Measurements from ENCODE around the gene FADS1. TPM values are rescaled to one million over a fixed set of nuclear protein-coding genes. Genes with fewer than 3 reads are reported as not detected.

FADS1 gene
- total RNA-seq, 4 donors from 2014 or later = 7.3 to 58.6 (median 21.8) TPM

DNA sequence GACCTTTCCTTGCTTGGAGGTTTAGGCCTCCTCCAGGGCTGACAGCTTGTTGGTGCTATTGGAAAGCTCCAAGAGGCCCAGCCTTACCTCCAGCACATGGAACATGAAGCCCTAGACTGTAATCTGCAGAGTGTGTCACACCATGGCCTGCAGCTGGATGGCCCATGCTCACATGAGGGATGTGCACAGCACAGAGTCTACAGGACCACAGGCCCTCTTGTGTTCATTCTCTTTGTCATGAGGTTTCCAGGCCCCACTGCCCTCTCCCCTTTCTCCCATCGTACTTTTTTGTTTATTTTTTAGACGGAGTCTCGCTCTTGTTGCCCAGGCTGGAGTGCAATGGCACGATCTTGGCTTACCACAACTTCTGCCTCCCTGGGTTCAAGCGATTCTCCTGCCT, 10.0 kb downstream of the FADS1 start:
- DNase-seq (ENCODE audit: low spot score in 2 of 2) = no peak
- intact Hi-C loops (cut with DNase I; ENCODE audit: low total_unique reads) = no loop called here
- TF ChIP-seq POLR2A (IDR thresholded peaks at IDR 0.05) = no peak
- TF ChIP-seq, protein P1, sequence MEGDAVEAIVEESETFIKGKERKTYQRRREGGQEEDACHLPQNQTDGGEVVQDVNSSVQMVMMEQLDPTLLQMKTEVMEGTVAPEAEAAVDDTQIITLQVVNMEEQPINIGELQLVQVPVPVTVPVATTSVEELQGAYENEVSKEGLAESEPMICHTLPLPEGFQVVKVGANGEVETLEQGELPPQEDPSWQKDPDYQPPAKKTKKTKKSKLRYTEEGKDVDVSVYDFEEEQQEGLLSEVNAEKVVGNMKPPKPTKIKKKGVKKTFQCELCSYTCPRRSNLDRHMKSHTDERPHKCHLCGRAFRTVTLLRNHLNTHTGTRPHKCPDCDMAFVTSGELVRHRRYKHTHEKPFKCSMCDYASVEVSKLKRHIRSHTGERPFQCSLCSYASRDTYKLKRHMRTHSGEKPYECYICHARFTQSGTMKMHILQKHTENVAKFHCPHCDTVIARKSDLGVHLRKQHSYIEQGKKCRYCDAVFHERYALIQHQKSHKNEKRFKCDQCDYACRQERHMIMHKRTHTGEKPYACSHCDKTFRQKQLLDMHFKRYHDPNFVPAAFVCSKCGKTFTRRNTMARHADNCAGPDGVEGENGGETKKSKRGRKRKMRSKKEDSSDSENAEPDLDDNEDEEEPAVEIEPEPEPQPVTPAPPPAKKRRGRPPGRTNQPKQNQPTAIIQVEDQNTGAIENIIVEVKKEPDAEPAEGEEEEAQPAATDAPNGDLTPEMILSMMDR (IDR thresholded peaks at IDR 0.05) = no peak
- H3K4me3 ChIP-seq (ENCODE audit: low read depth, poor library complexity, severe bottlenecking) = no peak overlapping the region
- 91 to 95% methylated on average over 5 of the region's 5 CpGs for WGBS, 2 donors

DNA sequence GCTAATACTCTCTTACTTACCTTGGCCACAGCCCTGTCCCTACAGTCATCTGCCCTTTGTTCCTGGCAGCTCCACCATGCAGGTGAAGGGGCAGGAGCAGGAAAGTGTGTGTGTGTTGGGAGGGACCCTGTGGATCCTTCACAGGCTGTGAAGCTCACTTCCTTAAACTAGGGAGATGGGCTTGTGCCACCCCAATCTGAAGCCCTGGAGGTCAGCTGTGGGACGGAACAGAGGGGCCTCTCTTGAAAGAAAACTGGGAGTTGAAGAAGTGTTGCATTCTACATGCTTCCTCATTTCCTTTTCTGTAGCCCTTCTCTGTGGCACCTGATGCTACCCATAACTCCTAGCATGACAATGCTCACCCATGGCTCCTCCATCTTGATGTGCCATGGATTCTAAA, 11.7 kb downstream of the FADS1 start:
- H3K4me3 ChIP-seq (ENCODE audit: low read depth, poor library complexity, severe bottlenecking) = no peak overlapping the region
- DNase-seq (ENCODE audit: low spot score in 2 of 2) = no peak
- TF ChIP-seq, protein P1 (IDR thresholded peaks at IDR 0.05) = no peak
- no peak for TF ChIP-seq POLR2A (IDR thresholded peaks at IDR 0.05)
- WGBS, 2 donors = 94 to 95% methylated on average over 1 of the region's 1 CpG
- intact Hi-C loops (cut with DNase I; ENCODE audit: low total_unique reads) = no loop called here

DNA sequence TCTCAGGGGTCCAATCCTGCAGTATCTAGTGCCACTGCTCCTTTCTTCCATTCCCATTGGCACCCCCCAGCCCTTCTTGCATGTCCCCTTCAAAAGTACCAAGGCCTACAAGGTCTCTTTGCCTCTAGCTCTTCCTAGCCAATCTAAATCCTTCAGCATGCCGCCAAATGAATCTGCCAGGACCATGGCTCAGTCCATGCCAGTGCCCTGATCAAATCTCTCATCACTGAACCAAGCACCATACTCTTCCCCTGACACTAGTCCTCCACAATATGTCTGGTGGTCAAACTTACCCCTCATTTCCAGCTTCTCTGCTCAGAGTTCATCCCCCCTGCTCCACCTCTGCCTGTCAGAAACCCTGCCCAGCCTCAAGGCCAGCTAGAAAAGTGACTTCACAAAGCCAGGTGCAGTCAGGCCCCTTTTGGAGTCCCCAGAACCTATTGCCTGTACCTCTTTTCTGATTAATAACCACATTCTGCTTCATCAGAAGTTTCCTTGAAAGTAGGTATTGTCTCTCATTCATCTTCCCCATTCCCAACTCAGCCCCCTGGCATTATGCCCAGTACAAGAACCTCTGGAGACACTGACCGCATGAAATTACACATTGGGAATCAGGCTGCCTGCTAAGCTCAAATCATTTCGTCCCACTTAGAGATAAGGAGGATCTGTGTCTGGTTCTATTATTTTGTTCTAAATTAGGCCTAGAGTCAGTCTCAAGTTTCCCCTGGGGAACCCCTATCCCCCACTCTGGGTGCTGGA, 12.7 kb downstream of the FADS1 start:
- WGBS, 2 donors = 82 to 84% methylated on average over 3 of the region's 3 CpGs
- intact Hi-C loops (cut with DNase I; ENCODE audit: low total_unique reads) = no loop called here
- no peak for DNase-seq (ENCODE audit: low spot score in 2 of 2)
- TF ChIP-seq, protein P1 (IDR thresholded peaks at IDR 0.05) = no peak
- TF ChIP-seq POLR2A (IDR thresholded peaks at IDR 0.05) = no peak
- no peak overlapping the region for H3K4me3 ChIP-seq (ENCODE audit: low read depth, poor library complexity, severe bottlenecking)

DNA sequence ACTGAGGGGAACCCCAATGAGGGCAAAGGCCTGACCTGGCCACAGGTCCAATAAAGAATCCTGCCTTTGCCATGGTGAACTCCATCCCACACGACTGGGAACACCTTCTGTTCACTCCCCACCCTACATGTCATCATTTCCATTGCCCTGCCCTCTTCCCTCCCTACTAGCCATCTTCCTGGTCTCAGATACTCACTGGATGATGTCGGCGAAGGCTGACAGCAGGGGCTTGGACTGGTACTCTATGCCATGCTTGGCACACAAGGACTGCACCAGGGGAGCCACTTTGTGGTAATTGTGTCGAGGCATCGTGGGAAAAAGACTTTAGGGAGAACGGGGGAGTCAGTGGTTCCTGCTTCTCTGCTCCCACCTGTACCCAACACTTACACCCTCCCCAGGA, 14.2 kb downstream of the FADS1 start:
- WGBS, 2 donors = 87 to 89% methylated on average over 6 of the region's 6 CpGs
- intact Hi-C loops (cut with DNase I; ENCODE audit: low total_unique reads) = no loop called here
- H3K4me3 ChIP-seq (ENCODE audit: low read depth, poor library complexity, severe bottlenecking) = no peak overlapping the region
- TF ChIP-seq POLR2A (IDR thresholded peaks at IDR 0.05) = no peak
- TF ChIP-seq, protein P1 (IDR thresholded peaks at IDR 0.05) = no peak
- DNase-seq (ENCODE audit: low spot score in 2 of 2) = no peak

DNA sequence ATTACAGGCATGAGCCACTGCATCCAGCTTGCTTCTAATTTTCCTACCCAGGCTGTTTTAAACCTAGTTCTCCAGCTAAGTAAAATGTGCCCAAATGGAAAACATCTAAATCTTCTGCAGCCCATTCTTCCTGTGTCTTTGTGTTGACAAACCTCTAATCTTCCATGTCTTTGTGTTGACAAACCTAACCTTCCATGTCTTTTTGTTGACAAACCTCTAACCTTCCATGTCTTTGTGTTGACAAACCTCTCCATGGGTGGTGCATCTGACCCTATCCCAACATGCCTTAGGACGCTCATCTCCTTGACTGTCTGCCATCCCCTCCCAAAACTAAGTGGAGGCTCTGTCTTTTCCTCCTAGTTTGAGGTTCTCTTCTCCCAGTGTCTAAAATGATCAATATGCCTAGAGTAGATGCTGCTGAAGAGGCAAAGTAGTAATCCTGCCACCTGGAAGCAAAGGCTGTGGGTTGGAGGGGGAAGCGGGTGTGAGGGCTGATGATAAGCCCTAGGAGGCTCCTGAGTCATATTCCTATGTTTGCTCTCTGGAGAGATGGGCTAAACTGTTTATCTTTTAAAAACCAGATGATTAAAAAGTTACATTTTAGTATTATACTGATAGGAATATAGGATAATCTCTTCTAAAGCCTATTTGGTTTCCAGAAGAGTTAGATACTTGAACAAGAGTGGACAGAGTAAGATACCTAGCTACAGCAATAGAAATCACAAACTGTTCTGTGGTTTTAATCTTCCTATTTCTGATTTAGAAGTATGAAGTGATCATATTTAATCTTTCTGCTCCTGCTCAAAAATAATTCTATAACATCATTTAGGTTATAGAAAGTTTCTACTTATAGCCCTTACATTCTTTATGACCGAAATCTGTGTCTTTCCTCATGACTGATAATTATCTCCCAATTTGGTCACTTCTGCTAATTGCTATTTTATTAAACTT, 16.2 kb downstream of the FADS1 start:
- intact Hi-C loops (cut with DNase I; ENCODE audit: low total_unique reads) = no loop called here

More for the DNA sequence above, 16.2 kb downstream of the FADS1 start:
- no peak overlapping the region for H3K4me3 ChIP-seq (ENCODE audit: low read depth, poor library complexity, severe bottlenecking)
- TF ChIP-seq, protein P1 (IDR thresholded peaks at IDR 0.05) = no peak
- no peak for TF ChIP-seq POLR2A (IDR thresholded peaks at IDR 0.05)
- 89 to 90% methylated on average over 3 of the region's 3 CpGs for WGBS, 2 donors
- DNase-seq (ENCODE audit: low spot score in 2 of 2) = no peak
